Stimulated activated CD4-positive, alpha-beta T cell treated with anti-CD3 and anti-CD28 coated beads, TNF-alpha, amount 100 ng/mL, for 4 hours (primary cell): ENCODE results near the gene MRTFB.

Experiments
- DNase-seq, 3 experiments: peaks; one replicate each; pipeline ENCODE4 v3.0.0-alpha.2; 2020; ENCODE audit warnings: low read depth in 3 of 3

Gene MRTFB

GRCh38 chr16:14236401-14236800 is 165.3 kb downstream of the MRTFB start:
- DNase-seq: no peak

- no peak for DNase-seq
Measured at GRCh38 chr16:14238756-14239155, 167.6 kb downstream of the MRTFB start.

- DNase-seq: no peak
Measured at GRCh38 chr16:14239791-14240190, 168.7 kb downstream of the MRTFB start.

- no peak for DNase-seq
Measured at GRCh38 chr16:14240219-14240843, 169.2 kb downstream of the MRTFB start.

GRCh38 chr16:14240964-14241363 is 169.8 kb downstream of the MRTFB start:
- no peak for DNase-seq

GRCh38 chr16:14241631-14242030 is 170.5 kb downstream of the MRTFB start:
- DNase-seq: no peak

- no peak for DNase-seq
Measured at GRCh38 chr16:14242769-14243168, 171.7 kb downstream of the MRTFB start.

- no peak for DNase-seq
Measured at GRCh38 chr16:14244196-14245010, 173.3 kb downstream of the MRTFB start.

GRCh38 chr16:14248791-14249190 is 177.7 kb downstream of the MRTFB start:
- DNase-seq: no peak

GRCh38 chr16:14249291-14250032 is 178.3 kb downstream of the MRTFB start:
- peak in 2 of 3 experiments; percentile 11 to 13 for DNase-seq

- DNase-seq: no peak
Measured at GRCh38 chr16:14251419-14251818, 180.3 kb downstream of the MRTFB start.

- no peak for DNase-seq
Measured at GRCh38 chr16:14252860-14253259, 181.7 kb downstream of the MRTFB start.

GRCh38 chr16:14263011-14263410 is 191.9 kb downstream of the MRTFB start:
- DNase-seq: no peak

GRCh38 chr16:14263769-14264168 is 192.7 kb downstream of the MRTFB start:
- no peak for DNase-seq

- DNase-seq: no peak
Measured at GRCh38 chr16:14264327-14264943, 193.3 kb downstream of the MRTFB start.

- no peak for DNase-seq
Measured at GRCh38 chr16:14268073-14268472, 197.0 kb downstream of the MRTFB start.

- DNase-seq: no peak
Measured at GRCh38 chr16:14275934-14276333, 204.8 kb downstream of the MRTFB start.

GRCh38 chr16:14278749-14279148 is 207.6 kb downstream of the MRTFB start:
- DNase-seq: no peak

- no peak for DNase-seq
Measured at GRCh38 chr16:14280541-14280940, 209.4 kb downstream of the MRTFB start.

- no peak for DNase-seq
Measured at GRCh38 chr16:14283786-14284185, 212.7 kb downstream of the MRTFB start.

GRCh38 chr16:14284371-14284770 is 213.3 kb downstream of the MRTFB start:
- no peak for DNase-seq

- no peak for DNase-seq
Measured at GRCh38 chr16:14284930-14285512, 213.9 kb downstream of the MRTFB start.
